Raji (cell line): ENCODE data around the gene SMKR1.

Experiments
- POLR2A ChIP-seq: IDR thresholded peaks from 2 replicates; pipeline ENCODE4 v1.6.1; 2011; ENCODE audit warnings: low read depth, low read length, control low read depth; ENCODE audit not compliant: insufficient read depth

Gene SMKR1

GRCh38 chr7:129471402-129471827 is 30.9 kb upstream of the SMKR1 start:
- TF ChIP-seq POLR2A: no peak

GRCh38 chr7:129479831-129480230 is 22.5 kb upstream of the SMKR1 start:
- no peak for TF ChIP-seq POLR2A

GRCh38 chr7:129480674-129481363 is 21.5 kb upstream of the SMKR1 start:
- no peak for TF ChIP-seq POLR2A

- TF ChIP-seq POLR2A: no peak
Measured at GRCh38 chr7:129482781-129483180, 19.6 kb upstream of the SMKR1 start.

GRCh38 chr7:129489491-129489890 is 12.8 kb upstream of the SMKR1 start:
- TF ChIP-seq POLR2A: no peak

GRCh38 chr7:129492391-129492790 is 9.9 kb upstream of the SMKR1 start:
- no peak for TF ChIP-seq POLR2A

GRCh38 chr7:129493555-129493954 is 8.8 kb upstream of the SMKR1 start:
- TF ChIP-seq POLR2A: no peak

GRCh38 chr7:129494041-129494440 is 8.3 kb upstream of the SMKR1 start:
- TF ChIP-seq POLR2A: no peak

GRCh38 chr7:129495987-129496386 is 6.3 kb upstream of the SMKR1 start:
- TF ChIP-seq POLR2A: no peak

- no peak for TF ChIP-seq POLR2A
Measured at GRCh38 chr7:129496653-129497052, 5.7 kb upstream of the SMKR1 start.

- TF ChIP-seq POLR2A: no peak
Measured at GRCh38 chr7:129497156-129497555, 5.2 kb upstream of the SMKR1 start.

- no peak for TF ChIP-seq POLR2A
Measured at GRCh38 chr7:129498021-129498420, 4.3 kb upstream of the SMKR1 start.

- no peak for TF ChIP-seq POLR2A
Measured at GRCh38 chr7:129499999-129500398, 2.3 kb upstream of the SMKR1 start.

GRCh38 chr7:129502708-129503685 is 666 bp downstream of the SMKR1 start:
- TF ChIP-seq POLR2A: no peak

GRCh38 chr7:129503725-129504124 is 1.4 kb downstream of the SMKR1 start:
- TF ChIP-seq POLR2A: no peak

GRCh38 chr7:129512192-129512591 is 9.9 kb downstream of the SMKR1 start:
- TF ChIP-seq POLR2A: no peak
